Pons (tissue), 1 donor: Measurements from ENCODE around the gene RNF168.
"Not testable (repeated sequence)": the region's sequence is repeated elsewhere in the genome, so short reads cannot be mapped to it uniquely, and the experiment has no call there.

ENCODE experiments used
- DNase-seq: peaks from one replicate; pipeline ENCODE4 v3.0.0-alpha.2; 2016; ENCODE audit warnings: low spot score

The RNF168 gene

DNA sequence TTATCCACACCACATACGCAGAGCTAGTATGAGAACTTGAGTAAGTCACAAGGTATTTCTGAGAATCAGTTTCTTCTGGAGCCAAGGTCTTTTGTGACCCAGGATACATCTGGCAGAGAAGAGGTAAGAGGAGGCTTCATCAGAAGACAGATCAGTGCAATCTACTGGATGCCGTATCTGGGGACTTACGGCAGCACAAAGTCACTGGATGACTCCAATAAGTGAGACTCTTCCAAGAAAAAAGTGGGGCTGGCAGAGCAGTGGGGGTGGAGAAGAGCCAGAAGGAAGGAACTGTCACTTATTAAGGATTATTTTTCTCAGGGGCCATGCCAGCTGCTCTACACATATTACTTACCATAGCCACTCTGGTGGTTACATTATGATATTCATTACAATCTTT, 39.8 kb downstream of the RNF168 start:
- DNase-seq = no peak

GRCh38 chr3:196463478-196463756, 40.2 kb downstream of the RNF168 start:
- DNase-seq = no peak

- not testable (repeated sequence) for DNase-seq
Observed at GRCh38 chr3:196462680-196463477, 40.7 kb downstream of the RNF168 start.

- no peak for DNase-seq
Observed at GRCh38 chr3:196458063-196458462, 45.5 kb downstream of the RNF168 start.

- not testable (repeated sequence) for DNase-seq
Observed at GRCh38 chr3:196457470-196457869, 46.1 kb downstream of the RNF168 start.

GRCh38 chr3:196454935-196455334, 48.6 kb downstream of the RNF168 start:
- DNase-seq = no peak

DNA sequence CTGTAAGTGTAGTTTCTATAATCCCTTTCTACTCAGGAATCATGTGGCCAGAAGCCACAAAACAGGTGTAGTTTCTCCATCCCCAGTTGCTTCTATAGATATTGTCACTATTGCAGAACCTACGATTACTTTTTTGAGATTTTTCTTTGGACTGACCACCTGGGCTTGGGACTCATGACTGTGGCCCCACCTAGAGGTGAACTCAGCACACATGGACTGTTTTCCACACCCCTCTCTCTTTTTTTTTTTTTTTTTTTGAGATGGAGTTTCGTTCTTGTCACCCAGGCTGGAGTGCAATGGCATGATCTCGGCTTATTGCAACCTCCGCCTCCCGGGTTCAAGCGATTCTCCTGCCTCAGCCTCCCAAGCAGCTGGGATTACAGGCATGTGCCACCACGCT, 58.2 kb downstream of the RNF168 start:
- not testable (repeated sequence) for DNase-seq

GRCh38 chr3:196444500-196444894, 59.1 kb downstream of the RNF168 start:
- DNase-seq = no peak

- no peak for DNase-seq
Observed at GRCh38 chr3:196440696-196441095, 62.9 kb downstream of the RNF168 start.

DNA sequence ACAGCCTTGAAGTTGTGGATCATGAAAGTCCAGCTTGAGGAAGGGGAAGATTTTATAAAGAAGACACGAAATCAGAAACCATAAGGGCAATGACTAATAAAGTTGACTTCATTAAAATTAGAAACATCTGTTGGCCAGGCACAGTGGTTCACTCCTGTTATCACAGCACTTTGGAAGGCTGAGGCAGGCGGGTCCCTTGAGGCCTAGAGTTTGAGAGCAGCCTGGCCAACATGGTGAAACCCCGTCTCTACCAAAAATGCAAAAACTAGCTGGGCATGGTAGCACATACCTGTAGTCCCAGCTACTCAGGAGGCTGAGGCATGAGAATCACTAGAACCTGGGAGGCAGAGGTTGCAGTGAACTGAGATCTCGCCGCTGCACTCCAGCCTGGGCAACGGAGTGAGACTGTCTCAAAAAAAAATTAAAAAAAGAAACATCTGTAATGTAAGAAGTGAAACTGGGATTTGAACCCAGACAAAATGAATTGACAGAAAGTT, 63.5 kb downstream of the RNF168 start:
- no peak for DNase-seq

- peak; percentile 91 for DNase-seq
Observed at GRCh38 chr3:196432137-196432879, 71.3 kb downstream of the RNF168 start, which contains the start of gene UBXN7. Gene UBXN7 (minus strand): TSS chr3:196432427. CDS start chr3:196432399, 28 bp downstream.

GRCh38 chr3:196431181-196432136, 72.1 kb downstream of the RNF168 start:
- DNase-seq = peak; percentile 73

DNA sequence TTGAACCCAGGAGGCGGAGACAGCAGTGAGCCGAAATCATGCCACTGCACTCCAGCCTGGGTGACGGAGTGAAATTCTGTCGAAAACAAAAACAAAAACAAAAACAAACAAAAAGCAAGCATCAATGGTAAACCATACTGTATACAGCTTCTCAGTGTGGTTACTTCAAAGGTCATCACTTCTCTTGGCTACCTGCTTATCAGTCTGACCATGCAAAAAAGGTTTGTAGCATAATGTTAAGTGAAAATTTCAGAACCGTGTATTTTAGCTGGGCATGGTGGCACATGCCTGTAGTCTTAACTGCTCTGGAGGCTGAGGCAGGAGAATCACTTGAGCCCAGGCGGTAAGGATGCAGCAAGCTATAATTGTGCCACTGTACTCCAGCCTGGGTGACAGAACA, 75.5 kb downstream of the RNF168 start:
- DNase-seq = no peak

DNA sequence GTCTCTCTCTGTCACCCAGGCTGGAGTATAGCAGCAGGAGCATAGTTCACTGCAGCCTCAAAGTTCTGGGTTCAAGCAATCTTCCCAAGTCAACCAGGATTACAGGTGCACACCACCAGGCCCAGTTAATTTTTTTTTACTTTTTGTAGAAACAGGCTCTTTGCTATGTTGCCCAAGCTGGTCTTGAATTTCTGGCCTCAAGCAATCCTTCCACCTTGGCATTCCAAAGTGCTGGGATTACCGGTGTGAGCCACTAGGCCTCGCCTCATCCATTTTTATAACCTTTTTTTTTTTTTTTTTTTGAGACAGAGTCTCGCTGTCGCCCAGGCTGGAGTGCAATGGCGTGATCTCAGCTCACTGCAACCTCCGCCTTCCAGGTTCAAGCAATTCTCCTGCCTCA, 79.1 kb downstream of the RNF168 start:
- not testable (repeated sequence) for DNase-seq

GRCh38 chr3:196423044-196423781, 80.4 kb downstream of the RNF168 start:
- peak; percentile 35 for DNase-seq

- not testable (repeated sequence) for DNase-seq
Observed at GRCh38 chr3:196421668-196422067, 81.9 kb downstream of the RNF168 start.

GRCh38 chr3:196419386-196419785, 84.2 kb downstream of the RNF168 start:
- no peak for DNase-seq
